Naive B cell (primary cell): ENCODE results near the gene DDHD1. TPM values are rescaled to one million over a fixed set of nuclear protein-coding genes. Genes with fewer than 3 reads are reported as not detected.
A peak's percentile ranks its signal among the peaks of the same experiment; 100 is the strongest.
"Not testable (repeated sequence)": the region's sequence is repeated elsewhere in the genome, so short reads cannot be mapped to it uniquely, and the experiment has no call there.

ENCODE experiments used
- ATAC-seq, 2 donors: fragments of 150-1000 bp; cut with Tn5 transposase; 2 replicates each; pipeline ENCODE4 v1.10.0; 2021; ENCODE audit warnings: low read depth in 2 of 2, mild to moderate bottlenecking in 2 of 2, moderate library complexity in 2 of 2
- DNase-seq: peaks from one replicate; pipeline ENCODE4 v3.0.0; 2022
- H3K27ac Mint-ChIP-seq, 6 donors: one replicate each; pipeline ENCODE4 v1.8.0; 2020 to 2022; ENCODE audit warnings: mild to moderate bottlenecking in 6 of 6, mixed read lengths in 6 of 6, moderate library complexity in 5 of 6, inconsistent platforms in 2 of 6
- H3K27me3 Mint-ChIP-seq, 3 donors: one replicate each; pipeline ENCODE4 v1.8.0; 2021 to 2022; ENCODE audit warnings: mixed read lengths in 3 of 3, mild to moderate bottlenecking in 1 of 3
- H3K36me3 Mint-ChIP-seq, 2 donors: one replicate each; pipeline ENCODE4 v1.8.0; 2020 to 2022; ENCODE audit warnings: mixed read lengths in 2 of 2, inconsistent platforms in 1 of 2, mild to moderate bottlenecking in 1 of 2
- H3K4me1 Mint-ChIP-seq, 3 donors: one replicate each; pipeline ENCODE4 v1.8.0; 2020 to 2022; ENCODE audit warnings: mixed read lengths in 3 of 3, inconsistent platforms in 1 of 3, mild to moderate bottlenecking in 1 of 3, moderate library complexity in 1 of 3
- H3K4me3 Mint-ChIP-seq, 8 donors: one replicate each; pipeline ENCODE4 v1.8.0; 2020 to 2022; ENCODE audit warnings: mild to moderate bottlenecking in 8 of 8, mixed read lengths in 8 of 8, moderate library complexity in 8 of 8, inconsistent platforms in 2 of 8
- H3K9me3 Mint-ChIP-seq, 7 donors: one replicate each; pipeline ENCODE4 v1.8.0; 2020 to 2022; ENCODE audit warnings: mixed read lengths in 7 of 7, mild to moderate bottlenecking in 5 of 7, inconsistent platforms in 2 of 7, moderate library complexity in 1 of 7
- polyA plus RNA-seq, 6 donors: library from polyadenylated mRNA; unstranded; fragments of 300-500 nt; fragmentation: Illumina TruSeq; gene quantifications; one replicate each; pipeline ENCODE4 v1.2.3, GENCODE V29; 2021; ENCODE audit warnings: low read depth in 6 of 6

DDHD1 gene
- 10 to 100 TPM in 3 of 6 donors, 1 to 10 TPM in 3; 3.5 to 13.7 (median 10.2) TPM for polyA plus RNA-seq

- Mint-ChIP-seq H3K4me1 (peaks cover 37 to 42% (median 40%) of the 10 kb centered on the region in 3 donors), H3K4me3 (peak within 1 kb of the TSS; percentile 94 to 100 (median 98)), H3K27ac (peak within 1 kb of the TSS; percentile 98 to 100 (median 99)), H3K36me3 (no peaks in the 10 kb centered on the region), H3K9me3 (no peaks in the 10 kb centered on the region), H3K27me3 (no peaks in the 10 kb centered on the region)
- ATAC-seq: peak; percentile 84 to 85
- DNase-seq: peak; percentile 88
These were observed at the start of gene DDHD1 for GRCh38 chr14:53152887-53153701. DDHD1 (minus strand) TSS chr14:53153323; CDS start chr14:53153098, 225 bp downstream.

GRCh38 chr14:53195949-53196348 lies 42.8 kb upstream of the DDHD1 start:
- Mint-ChIP-seq H3K27ac (no peak overlapping the region), H3K4me3 (no peak overlapping the region), H3K9me3 (peaks cover 0 to 17% (median 7%) of the 10 kb centered on the region in 7 donors), H3K36me3 (peaks cover 8 to 16% of the 10 kb centered on the region in 2 donors), H3K4me1 (no peaks in the 10 kb centered on the region), H3K27me3 (no peaks in the 10 kb centered on the region)
- ATAC-seq: no peak
- DNase-seq: no peak

- H3K4me3 Mint-ChIP-seq: no peak overlapping the region
- DNase-seq: no peak
- no peaks in the 10 kb centered on the region for H3K9me3 Mint-ChIP-seq
- no peak for ATAC-seq
- peaks cover 0 to 4% of the 10 kb centered on the region in 2 donors for H3K36me3 Mint-ChIP-seq
- H3K27ac Mint-ChIP-seq: peak overlapping the region in 1 of 6 donors; percentile 84
- H3K4me1 Mint-ChIP-seq: no peaks in the 10 kb centered on the region
- H3K27me3 Mint-ChIP-seq: no peaks in the 10 kb centered on the region
These were observed 40.1 kb upstream of the DDHD1 start for GRCh38 chr14:53193193-53193592.

- Mint-ChIP-seq H3K27ac (no peak overlapping the region), H3K27me3 (no peaks in the 10 kb centered on the region), H3K4me3 (no peak overlapping the region), H3K4me1 (no peaks in the 10 kb centered on the region), H3K36me3 (no peaks in the 10 kb centered on the region), H3K9me3 (no peaks in the 10 kb centered on the region)
- DNase-seq (no peak), ATAC-seq (no peak)
These were observed 39.1 kb upstream of the DDHD1 start for GRCh38 chr14:53192052-53192760.

GRCh38 chr14:53190938-53191337 lies 37.8 kb upstream of the DDHD1 start:
- no peaks in the 10 kb centered on the region for H3K4me1 Mint-ChIP-seq
- DNase-seq (no peak), ATAC-seq (no peak)
- no peaks in the 10 kb centered on the region for H3K27me3 Mint-ChIP-seq
- no peaks in the 10 kb centered on the region for H3K9me3 Mint-ChIP-seq
- H3K27ac Mint-ChIP-seq: peak overlapping the region in 3 of 6 donors; percentile 2 to 86 (median 13)
- no peak overlapping the region for H3K4me3 Mint-ChIP-seq
- no peaks in the 10 kb centered on the region for H3K36me3 Mint-ChIP-seq

- Mint-ChIP-seq H3K36me3 (no peaks in the 10 kb centered on the region), H3K27me3 (no peaks in the 10 kb centered on the region), H3K9me3 (no peaks in the 10 kb centered on the region), H3K27ac (no peak overlapping the region), H3K4me3 (no peak overlapping the region), H3K4me1 (no peaks in the 10 kb centered on the region)
- ATAC-seq (no peak), DNase-seq (no peak)
These were observed 34.9 kb upstream of the DDHD1 start for GRCh38 chr14:53187921-53188463.

GRCh38 chr14:53186532-53186931 lies 33.4 kb upstream of the DDHD1 start:
- peaks cover 0 to 3% of the 10 kb centered on the region in 2 donors for H3K36me3 Mint-ChIP-seq
- peaks cover 0 to 1% (median 0%) of the 10 kb centered on the region in 3 donors for H3K4me1 Mint-ChIP-seq
- no peak overlapping the region for H3K4me3 Mint-ChIP-seq
- no peak overlapping the region for H3K27ac Mint-ChIP-seq
- ATAC-seq: no peak
- H3K27me3 Mint-ChIP-seq: peaks cover 0 to 2% (median 0%) of the 10 kb centered on the region in 3 donors
- DNase-seq: no peak
- peaks cover 0 to 2% (median 0%) of the 10 kb centered on the region in 7 donors for H3K9me3 Mint-ChIP-seq

GRCh38 chr14:53183611-53184010 lies 30.5 kb upstream of the DDHD1 start:
- no peak for ATAC-seq
- H3K4me1 Mint-ChIP-seq: peaks cover 5 to 16% (median 8%) of the 10 kb centered on the region in 3 donors
- H3K27me3 Mint-ChIP-seq: peaks cover 0 to 7% (median 0%) of the 10 kb centered on the region in 3 donors
- peak overlapping the region in 1 of 6 donors; percentile 47 for H3K27ac Mint-ChIP-seq
- H3K9me3 Mint-ChIP-seq: peaks cover 0 to 5% (median 0%) of the 10 kb centered on the region in 7 donors
- H3K36me3 Mint-ChIP-seq: peaks cover 0 to 9% of the 10 kb centered on the region in 2 donors
- no peak overlapping the region for H3K4me3 Mint-ChIP-seq
- DNase-seq: no peak

GRCh38 chr14:53183056-53183455 lies 29.9 kb upstream of the DDHD1 start:
- ATAC-seq (no peak), DNase-seq (no peak)
- peaks cover 0 to 9% of the 10 kb centered on the region in 2 donors for H3K36me3 Mint-ChIP-seq
- peaks cover 5 to 16% (median 8%) of the 10 kb centered on the region in 3 donors for H3K4me1 Mint-ChIP-seq
- no peak overlapping the region for H3K4me3 Mint-ChIP-seq
- H3K27ac Mint-ChIP-seq: no peak overlapping the region
- H3K27me3 Mint-ChIP-seq: peaks cover 0 to 7% (median 0%) of the 10 kb centered on the region in 3 donors
- H3K9me3 Mint-ChIP-seq: peaks cover 0 to 5% (median 0%) of the 10 kb centered on the region in 7 donors

- not testable (repeated sequence) for ATAC-seq, H3K27me3 Mint-ChIP-seq, DNase-seq, H3K36me3 Mint-ChIP-seq, H3K4me3 Mint-ChIP-seq, H3K9me3 Mint-ChIP-seq, H3K27ac Mint-ChIP-seq
- H3K4me1 Mint-ChIP-seq: peaks cover 5 to 16% (median 8%) of the 10 kb centered on the region in 3 donors
These were observed 28.4 kb upstream of the DDHD1 start for GRCh38 chr14:53181463-53182081.

GRCh38 chr14:53180272-53181221 lies 27.4 kb upstream of the DDHD1 start:
- Mint-ChIP-seq H3K9me3 (peaks cover 0 to 5% (median 0%) of the 10 kb centered on the region in 7 donors), H3K4me3 (no peak overlapping the region), H3K4me1 (peaks cover 5 to 16% (median 8%) of the 10 kb centered on the region in 3 donors), H3K27me3 (peaks cover 0 to 7% (median 0%) of the 10 kb centered on the region in 3 donors), H3K27ac (peak overlapping the region in 4 of 6 donors; percentile 8 to 46 (median 26)), H3K36me3 (peaks cover 0 to 9% of the 10 kb centered on the region in 2 donors)
- ATAC-seq (peak; percentile 58 to 64), DNase-seq (no peak)

- not testable (repeated sequence) for H3K9me3 Mint-ChIP-seq, ATAC-seq, H3K36me3 Mint-ChIP-seq, H3K4me3 Mint-ChIP-seq, H3K27ac Mint-ChIP-seq, H3K27me3 Mint-ChIP-seq, DNase-seq
- peaks cover 5 to 16% (median 8%) of the 10 kb centered on the region in 3 donors for H3K4me1 Mint-ChIP-seq
These were observed 26.4 kb upstream of the DDHD1 start for GRCh38 chr14:53179486-53180005.
